Endothelial cell of umbilical vein (primary cell): ENCODE data around the gene CBX2. TPM values are rescaled to one million over a fixed set of nuclear protein-coding genes. Genes with fewer than 3 reads are reported as not detected.

Experiments
- BruUV-seq: library from RNA; stranded (reverse); fragments of 400-500 nt; replicated peaks from 2 replicates; lab custom pipeline; 2021; lab: Mats Ljungman, UMichigan
- CTCF ChIA-PET: fragments of 300-600, 350-600 bp; sonication (Branson Sonifier 250); formaldehyde crosslinking; loops from one replicate; lab custom pipeline; 2021; ENCODE audit warnings: antibody characterized with exemption, inconsistent platforms; lab: Charles Lee
- POLR2A ChIA-PET: fragments of 300-600, 350-600 bp; sonication (Branson Sonifier 250); formaldehyde crosslinking; loops from one replicate; lab custom pipeline; 2021; ENCODE audit warnings: antibody characterized with exemption, inconsistent platforms; lab: Charles Lee
- DNase-seq: peaks from one replicate; pipeline ENCODE4 v3.0.0-alpha.2; 2011; ENCODE audit warnings: low read depth, low spot score
- FAIRE-seq: peaks from 2 replicates; lab custom pipeline; 2011; peaks lifted over from hg19 to GRCh38; lab: Jason Lieb, UNC
- H2AFZ ChIP-seq: 2 replicates; pipeline ENCODE4 v1.6.0; 2012; ENCODE audit warnings: low read depth, low read length, control low read depth, inconsistent platforms
- H3K27ac ChIP-seq: 2 replicates; pipeline ENCODE4 v1.5.1; 2011; ENCODE audit warnings: low read depth, mild to moderate bottlenecking, control low read depth, low read length, moderate library complexity; ENCODE audit not compliant: insufficient read depth
- H3K27me3 ChIP-seq, 2 experiments: 2 replicates each; pipeline versions ENCODE4 v1.6.0 to v1.6.1; 2011; ENCODE audit warnings: low read length in 2 of 2, mixed read lengths in 1 of 2; ENCODE audit not compliant: control insufficient read depth in 2 of 2, insufficient read depth in 2 of 2
- H3K36me3 ChIP-seq, 2 experiments: 2 replicates in 1 of 2; 3 replicates in 1 of 2; pipeline ENCODE4 v1.5.1; 2011; ENCODE audit warnings: low read length in 2 of 2, mild to moderate bottlenecking in 1 of 2, moderate library complexity in 1 of 2; ENCODE audit not compliant: control insufficient read depth in 2 of 2, insufficient read depth in 2 of 2; ENCODE audit errors: extremely low read depth in 1 of 2
- H3K4me1 ChIP-seq: 3 replicates; pipeline ENCODE4 v1.5.1; 2011; ENCODE audit warnings: mild to moderate bottlenecking, low read length; ENCODE audit not compliant: control insufficient read depth, insufficient read depth; ENCODE audit errors: extremely low read depth
- H3K4me2 ChIP-seq: 2 replicates; pipeline ENCODE4 v1.6.1; 2011; ENCODE audit warnings: low read length, control low read depth, mixed read lengths; ENCODE audit not compliant: insufficient read depth
- H3K4me3 ChIP-seq, 3 experiments: fragments of 200-600 bp in 1 of 3; sonication (generic), shearing (Covaris generic) in 1 of 3; replicated peaks in 1 of 3; 2 replicates each; pipeline ENCODE4 v1.5.1; 2011 to 2016; ENCODE audit warnings: control low read depth in 3 of 3, low read length in 3 of 3, mild to moderate bottlenecking in 2 of 3, inconsistent platforms in 1 of 3, low read depth in 1 of 3, moderate library complexity in 1 of 3; ENCODE audit not compliant: insufficient read depth in 1 of 3
- H3K79me2 ChIP-seq: 2 replicates; pipeline ENCODE4 v1.6.0; 2012; ENCODE audit warnings: low read length, inconsistent platforms; ENCODE audit not compliant: control insufficient read depth, insufficient read depth
- H3K9ac ChIP-seq: replicated peaks from 2 replicates; pipeline ENCODE3; 2011; ENCODE audit warnings: low read length, control low read depth; ENCODE audit not compliant: insufficient read depth; ENCODE audit errors: extremely low read depth
- H3K9me1 ChIP-seq: replicated peaks from 3 replicates; pipeline ENCODE4 v1.6.0; 2011; ENCODE audit warnings: mild to moderate bottlenecking, low read length; ENCODE audit not compliant: control insufficient read depth, insufficient read depth; ENCODE audit errors: extremely low read depth
- H3K9me3 ChIP-seq: replicated peaks from 2 replicates; pipeline ENCODE4 v1.5.1; 2012; ENCODE audit warnings: low read length, inconsistent platforms; ENCODE audit not compliant: control insufficient read depth, insufficient read depth
- H4K20me1 ChIP-seq: replicated peaks from 2 replicates; pipeline ENCODE3; 2011; ENCODE audit warnings: mild to moderate bottlenecking, low read length; ENCODE audit not compliant: control insufficient read depth, insufficient read depth; ENCODE audit errors: extremely low read depth
- CTCF ChIP-seq, 2 donors: IDR thresholded peaks; 1 replicate in 1 of 2; 2 replicates in 1 of 2; pipeline ENCODE4 v1.5.1; 2011; ENCODE audit warnings: low read length in 2 of 2, mild to moderate bottlenecking in 2 of 2, moderate library complexity in 2 of 2, control low read depth in 1 of 2, inconsistent platforms in 1 of 2, low read depth in 1 of 2; ENCODE audit not compliant: insufficient read depth in 1 of 2; ENCODE audit errors: extremely low read depth in 1 of 2
- EZH2 ChIP-seq: IDR thresholded peaks from 2 replicates; pipeline ENCODE4 v1.6.1; 2012; ENCODE audit warnings: borderline replicate concordance, low read depth, mild to moderate bottlenecking, moderate library complexity, low read length, inconsistent platforms; ENCODE audit not compliant: severe bottlenecking
- FOS ChIP-seq: IDR thresholded peaks from 2 replicates; pipeline ENCODE4 v1.6.1; 2011; ENCODE audit warnings: mild to moderate bottlenecking, low read length, moderate library complexity, borderline replicate concordance; ENCODE audit not compliant: insufficient read depth
- GATA2 ChIP-seq: IDR thresholded peaks from 2 replicates; pipeline ENCODE4 v1.7.0; 2011; ENCODE audit warnings: low read depth, mild to moderate bottlenecking, moderate library complexity, mixed read lengths, low read length; ENCODE audit not compliant: insufficient read length, insufficient read depth
- JUN ChIP-seq: IDR thresholded peaks from 2 replicates; pipeline ENCODE4 v1.6.1; 2011; ENCODE audit warnings: borderline replicate concordance, low read depth; ENCODE audit not compliant: insufficient read length, insufficient read depth
- MAX ChIP-seq: IDR thresholded peaks from 2 replicates; pipeline ENCODE4 v1.6.1; 2011; ENCODE audit not compliant: insufficient read depth, insufficient read length
- MYC ChIP-seq: IDR thresholded peaks from one replicate; pipeline ENCODE4 v1.6.1; 2011; ENCODE audit warnings: mild to moderate bottlenecking, low read depth, low read length
- POLR2A ChIP-seq: IDR thresholded peaks from 2 replicates; pipeline ENCODE4 v1.6.1; 2012; ENCODE audit warnings: low read depth, mild to moderate bottlenecking, control low read depth, low read length
- POLR2AphosphoS5 ChIP-seq: IDR thresholded peaks from 2 replicates; pipeline ENCODE4 v1.6.1; 2012; ENCODE audit warnings: low read depth, mild to moderate bottlenecking, control low read depth, low read length, moderate library complexity; ENCODE audit not compliant: insufficient read depth
- dilution Hi-C: fragments of 300-500 bp; cut with MboI; formaldehyde crosslinking; loops from one replicate; pipeline ENCODE4 v1.15.0; 2019; ENCODE audit warnings: low sequenced_read_pairs; ENCODE audit not compliant: extremely low pct_ligation_motif_present
- intact Hi-C: fragments of 100-400 bp; cut with micrococcal nuclease; formaldehyde crosslinking; loops from one replicate; pipeline ENCODE4 v1.10.0; 2022
- polyA plus RNA-seq, 4 experiments: library from polyadenylated mRNA; depleted of rRNA in 3 of 4; stranded (reverse) in 3 of 4; unstranded in 1 of 4; fragments of >200 nt; gene quantifications; 2 replicates each; pipeline versions ENCODE4 v1.2.1 to v1.2.3, GENCODE V29; 2011 to 2012; ENCODE audit warnings: missing spikeins in 1 of 4
- total RNA-seq: library from RNA; stranded (reverse); gene quantifications from 2 replicates; pipeline ENCODE4 v1.2.3, GENCODE V29; 2021

CBX2 gene
- total and polyA plus RNA-seq, 2 donors (not counting 3 experiments of a cell fraction or from before 2014, with no cell fraction given), result 10.5 to 20.0 TPM

GRCh38 chr17:79785017-79785899, 7.3 kb downstream of the CBX2 start:
- intact Hi-C loops, result no loop called here
- no peak overlapping the region for H3K4me2 ChIP-seq
- H3K9me1 ChIP-seq, result no peaks in the 10 kb centered on the region
- H3K9me3 ChIP-seq, result no peaks in the 10 kb centered on the region
- H3K4me3 ChIP-seq, result no peak overlapping the region
- ChIA-PET CTCF (no interaction called here), POLR2A (no interaction called here)
- no peak for FAIRE-seq
- no TSS peak for BruUV-seq
- no peak for DNase-seq
- H3K27me3 ChIP-seq, result peaks cover 19 to 22% of the 10 kb centered on the region in 2 experiments
- H3K79me2 ChIP-seq, result no peaks in the 10 kb centered on the region
- no peak overlapping the region for H3K27ac ChIP-seq
- no peak overlapping the region for H2AFZ ChIP-seq
- H4K20me1 ChIP-seq, result no peaks in the 10 kb centered on the region
- TF ChIP-seq JUN, result no peak
- no peak for TF ChIP-seq POLR2AphosphoS5
- no peak for TF ChIP-seq CTCF (IDR thresholded peaks at IDR 0.05; ENCODE audit: extremely low read depth in 1 of 2, insufficient read depth in 1 of 2, low read depth in 1 of 2, low read length in 2 of 2)
- no peak for TF ChIP-seq GATA2
- no peak for TF ChIP-seq EZH2
- TF ChIP-seq FOS, result no peak
- no peak for TF ChIP-seq MYC
- no peak for TF ChIP-seq POLR2A
- no peak for TF ChIP-seq MAX
- dilution Hi-C loops, result no loop called here
- peaks cover 0 to 9% of the 10 kb centered on the region in 2 experiments for H3K36me3 ChIP-seq
- no peak overlapping the region for H3K9ac ChIP-seq
- H3K4me1 ChIP-seq, result no peaks in the 10 kb centered on the region
